Stimulated activated CD8-positive, alpha-beta memory T cell treated with anti-CD3 and anti-CD28 coated beads, Interleukin-7, amount 100 ng/mL, for 1 hour (primary cell): ENCODE data around the gene C11orf24.

Source experiments
- DNase-seq, 2 donors: peaks; one replicate each; pipeline ENCODE4 v3.0.0-alpha.2; 2020; ENCODE audit warnings: low read depth in 2 of 2

C11orf24 gene

DNA sequence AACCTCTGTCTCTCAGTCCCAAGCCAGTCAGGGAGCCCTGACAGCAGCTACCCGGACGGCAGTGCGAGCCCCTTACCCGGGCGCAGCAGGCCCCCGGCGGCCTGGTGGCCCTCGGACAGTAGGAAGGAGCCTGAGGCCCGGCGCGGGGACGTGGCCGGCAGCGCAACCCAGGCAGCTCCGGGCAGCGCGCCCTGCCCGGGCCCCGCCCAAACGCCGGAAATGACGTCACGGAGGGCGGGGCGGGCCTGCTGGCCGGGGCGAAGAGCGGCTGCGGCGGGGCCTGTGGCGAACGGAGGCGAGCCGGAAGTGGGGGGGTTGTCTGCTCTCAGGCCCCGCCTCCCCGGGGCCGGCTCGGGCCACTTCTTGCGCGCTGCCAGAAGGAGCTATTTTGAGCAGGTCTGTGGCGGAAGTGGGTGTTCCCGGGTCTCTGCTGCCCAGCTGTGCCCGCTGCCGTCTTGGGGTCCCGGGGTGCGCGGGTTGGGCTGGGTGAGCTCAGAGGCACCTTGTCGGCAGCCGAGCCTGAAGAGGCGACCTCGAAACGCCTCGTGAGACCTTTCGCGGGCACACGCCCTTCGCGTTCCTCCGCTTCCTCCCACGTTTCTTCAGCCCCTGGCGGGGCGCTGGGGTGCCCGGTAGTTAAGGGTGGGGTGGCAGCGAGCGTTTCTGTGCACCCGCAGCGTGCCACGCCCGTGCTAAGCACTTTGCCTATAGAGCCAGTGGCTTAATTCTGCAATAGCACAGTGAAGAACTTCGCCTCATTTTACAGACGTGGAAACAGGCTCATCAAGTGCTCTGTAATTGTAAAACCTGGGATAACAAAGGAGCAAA is at the start of gene C11orf24:
C11orf24 (minus strand) TSS at position 193 of the 828 bp plus-strand sequence. CDS start 8,206 bp downstream, outside the sequence.
- peak; percentile 84 to 87 for DNase-seq

DNA sequence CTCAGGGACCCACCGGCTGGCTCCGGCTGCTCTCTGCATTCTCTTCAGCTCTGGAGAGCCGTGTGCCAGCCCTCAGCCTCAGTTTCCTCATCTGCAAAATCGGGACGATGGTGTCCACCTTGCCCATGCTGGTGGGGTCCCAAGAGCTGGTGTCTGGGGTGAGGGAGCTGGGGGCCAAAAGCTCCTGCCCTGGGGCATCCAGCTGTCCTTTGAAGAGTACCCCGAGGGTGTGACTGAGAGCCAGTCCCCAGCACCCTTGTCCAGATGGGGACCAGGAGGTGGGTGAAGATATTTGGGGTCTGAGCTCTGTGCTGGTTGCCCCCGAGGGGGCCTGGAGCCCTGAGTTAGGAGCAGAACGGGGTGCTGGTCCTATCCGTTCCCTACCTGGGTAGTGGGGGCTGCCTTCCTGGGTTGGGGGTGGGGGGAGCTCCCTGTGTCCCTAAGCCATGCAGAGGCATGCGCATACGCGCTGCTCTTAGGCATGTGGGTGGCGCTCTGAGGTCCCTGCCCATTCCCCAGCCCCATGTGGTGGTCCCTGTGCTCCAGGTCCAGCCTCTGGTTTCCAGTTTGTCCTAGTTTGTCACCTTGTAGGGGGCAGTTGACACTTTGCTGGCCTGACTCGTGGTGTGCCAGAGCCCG is 45.5 kb upstream of the C11orf24 start:
- no peak for DNase-seq

DNA sequence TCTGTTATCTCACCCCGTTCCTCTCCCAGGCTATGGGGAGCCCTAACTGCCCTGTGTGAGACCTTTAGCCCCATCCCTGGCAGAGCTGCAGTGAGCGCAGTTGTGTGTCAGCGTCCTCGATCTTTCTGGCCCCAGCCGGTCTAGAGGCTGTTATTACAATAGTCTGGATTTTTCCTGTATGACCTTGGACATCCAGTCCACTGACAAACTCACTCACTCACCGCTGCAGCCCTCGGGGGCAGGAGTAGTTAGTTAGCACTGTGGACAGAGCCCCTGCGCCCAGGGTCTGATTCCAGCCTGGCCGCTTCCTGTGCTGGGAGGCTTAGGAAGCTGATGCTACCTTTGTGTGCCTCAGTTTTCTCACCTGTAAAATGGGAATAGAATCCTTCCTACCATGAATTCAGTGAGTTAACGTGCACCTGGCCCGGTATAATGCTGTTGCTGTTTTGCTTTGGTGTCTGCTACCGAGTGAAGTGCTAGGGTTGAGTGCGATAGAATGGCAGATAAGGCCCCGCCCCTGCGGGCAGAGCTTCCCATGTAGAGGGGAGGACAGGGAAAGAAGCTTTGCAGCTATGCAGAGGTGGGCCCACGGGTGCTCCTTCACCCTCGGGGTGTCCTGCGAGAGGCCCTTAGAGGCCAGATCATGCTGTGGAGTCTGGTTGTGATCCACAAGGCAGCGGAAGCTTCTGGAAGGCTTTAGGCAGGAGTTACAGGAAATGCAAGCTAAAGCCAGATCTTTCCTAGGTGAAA is 43.6 kb upstream of the C11orf24 start:
- no peak for DNase-seq

DNA sequence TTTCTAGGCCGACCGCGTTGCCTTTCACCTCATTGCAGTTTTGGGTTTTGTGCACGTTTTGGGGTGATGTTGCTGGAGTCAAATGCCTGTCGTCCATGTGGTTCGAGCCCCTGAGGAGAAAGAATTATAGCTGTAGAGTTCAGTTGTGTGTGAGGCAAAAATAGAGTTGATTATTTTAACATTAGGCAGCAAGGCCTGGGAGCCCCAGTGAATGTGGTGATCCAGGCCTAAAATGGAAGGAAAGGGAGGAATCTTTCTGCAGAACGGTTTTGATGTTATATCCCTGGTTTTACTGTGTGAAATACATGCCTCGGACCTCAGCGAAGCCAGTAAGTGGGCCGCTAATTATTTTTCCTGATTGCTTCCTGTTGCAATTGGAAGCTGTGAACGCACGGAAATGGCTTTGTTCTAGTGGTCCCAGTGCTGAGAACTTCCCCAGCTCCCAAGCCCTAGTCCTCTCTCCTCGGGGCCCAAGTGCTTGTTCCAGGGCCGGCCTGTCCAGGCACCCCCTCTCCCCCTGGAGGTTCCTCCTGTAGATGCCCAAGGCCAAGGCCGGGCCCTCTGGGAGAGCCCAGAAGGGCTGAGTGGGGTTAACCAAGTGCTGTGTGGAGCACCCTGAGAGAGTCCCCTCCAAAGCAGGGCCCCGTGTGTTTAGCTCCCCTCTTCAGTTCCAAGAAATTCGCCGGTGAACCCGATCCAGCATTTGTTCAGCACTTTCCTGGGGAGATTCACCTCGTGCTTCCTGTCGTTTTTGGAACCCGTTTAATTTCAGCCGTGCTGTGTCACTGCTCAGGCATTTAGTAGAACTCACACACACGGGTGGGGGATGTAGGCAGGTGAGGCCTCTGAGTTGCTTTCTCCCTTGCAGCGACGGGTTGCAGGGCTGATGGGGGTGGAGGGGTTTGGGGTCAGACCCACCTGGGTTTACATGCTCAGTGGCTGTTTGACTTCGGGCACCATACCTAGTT is 42.7 kb upstream of the C11orf24 start:
- no peak for DNase-seq

DNA sequence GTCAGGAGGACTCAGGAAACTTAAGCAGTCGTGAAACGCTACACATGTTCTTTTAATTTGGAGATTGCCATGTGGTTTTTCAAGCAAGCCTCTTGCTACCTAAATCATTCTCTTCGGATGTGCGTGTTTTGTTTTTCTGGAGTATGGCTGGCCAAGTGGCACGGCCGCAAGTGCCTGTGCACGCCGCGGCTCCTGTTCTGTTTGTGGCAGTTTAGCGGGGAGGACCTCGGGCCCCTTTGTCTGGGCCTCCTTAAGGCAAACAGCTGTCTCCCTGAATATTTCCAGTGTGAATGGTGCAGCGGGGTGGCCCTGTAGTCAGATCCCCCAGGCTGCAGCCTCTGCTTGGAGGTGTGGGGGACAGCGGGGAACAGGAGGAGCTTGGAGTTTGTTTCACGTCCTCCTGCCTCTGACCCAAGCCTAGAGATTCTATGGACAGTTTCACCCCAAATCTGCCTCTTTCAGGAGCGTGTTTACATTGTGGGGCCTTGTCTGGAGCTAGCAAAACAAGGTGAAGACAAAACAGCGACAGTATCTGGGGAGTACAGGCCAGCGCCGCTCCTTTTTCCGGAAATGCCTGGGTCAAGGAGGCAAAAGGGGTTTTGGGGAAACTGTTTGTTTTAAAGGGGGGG is 41.9 kb upstream of the C11orf24 start:
- DNase-seq, result no peak

DNA sequence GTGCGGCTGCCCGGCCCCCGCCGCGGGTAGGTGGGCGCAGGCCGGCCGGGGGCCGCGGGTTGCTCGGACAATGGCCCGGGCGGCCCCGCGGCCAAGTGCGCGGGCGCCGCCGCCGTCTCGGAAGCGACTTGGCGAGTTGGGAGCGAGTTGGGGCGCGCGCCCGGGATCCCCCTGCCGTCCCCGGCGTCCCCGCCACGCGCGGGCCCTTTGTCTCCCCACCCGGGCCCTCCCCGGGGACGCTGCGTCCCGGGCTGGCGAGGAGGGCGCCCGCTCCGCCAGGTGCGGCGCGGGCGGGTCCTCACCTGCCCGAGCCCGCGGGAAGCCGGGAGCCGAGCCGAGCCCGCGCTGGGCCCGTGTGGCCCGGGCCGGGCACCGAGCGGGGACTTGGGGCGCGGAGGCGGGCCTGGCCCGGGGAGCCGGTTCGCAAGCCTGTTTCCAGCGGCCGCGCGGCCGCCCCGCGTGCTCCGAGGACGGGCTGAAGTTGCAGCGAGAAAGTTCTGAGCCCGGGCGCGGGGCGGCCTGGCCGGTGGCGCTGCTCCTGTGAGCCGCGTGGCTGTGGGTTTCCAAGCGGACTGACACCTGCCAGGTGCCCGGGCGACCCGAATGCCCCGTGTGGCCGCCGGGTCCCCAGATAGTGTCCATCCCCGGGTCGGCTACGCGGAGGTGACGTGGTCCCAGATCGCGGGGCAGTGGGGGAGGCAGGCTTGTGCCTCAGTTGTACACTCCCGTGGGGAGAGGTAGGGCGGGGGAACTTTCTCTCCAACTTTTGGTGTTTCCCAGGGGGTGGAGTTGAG is 41.2 kb upstream of the C11orf24 start:
- no peak for DNase-seq

DNA sequence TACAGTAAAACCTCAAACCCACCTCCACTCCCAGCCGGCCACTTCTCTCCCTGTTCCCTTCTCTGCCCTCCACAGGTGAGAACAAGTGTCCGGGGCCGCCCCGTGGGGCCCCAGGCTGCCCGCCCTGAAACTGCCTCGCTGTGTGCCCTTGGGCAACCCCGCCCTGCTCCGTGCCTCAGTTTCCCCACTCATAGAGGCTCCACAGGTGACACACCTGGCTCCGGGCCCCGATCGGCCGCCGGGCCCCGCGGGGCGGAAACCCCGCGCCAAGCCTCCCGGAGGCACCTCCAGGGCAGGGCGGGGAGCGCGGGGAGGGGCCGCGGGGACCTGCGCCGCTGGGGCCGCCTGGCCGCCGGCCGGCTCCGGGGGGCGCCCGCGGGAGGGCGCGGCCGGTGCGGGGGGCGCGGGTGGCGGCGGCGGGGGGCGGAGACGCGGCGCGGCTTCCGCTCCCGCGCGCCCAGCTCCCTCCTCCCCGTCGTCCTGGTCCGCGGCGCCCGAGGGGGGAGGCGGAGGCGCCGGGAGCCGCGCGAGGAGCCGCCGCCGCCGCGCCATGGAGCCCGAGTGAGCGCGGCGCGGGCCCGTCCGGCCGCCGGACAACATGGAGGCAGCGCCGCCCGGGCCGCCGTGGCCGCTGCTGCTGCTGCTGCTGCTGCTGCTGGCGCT is 40.5 kb upstream of the C11orf24 start, which contains the start of gene LRP5:
LRP5 (plus strand) TSS at position 475 of the 663 bp plus-strand sequence; CDS start at position 599, 124 bp downstream.
- no peak for DNase-seq

DNA sequence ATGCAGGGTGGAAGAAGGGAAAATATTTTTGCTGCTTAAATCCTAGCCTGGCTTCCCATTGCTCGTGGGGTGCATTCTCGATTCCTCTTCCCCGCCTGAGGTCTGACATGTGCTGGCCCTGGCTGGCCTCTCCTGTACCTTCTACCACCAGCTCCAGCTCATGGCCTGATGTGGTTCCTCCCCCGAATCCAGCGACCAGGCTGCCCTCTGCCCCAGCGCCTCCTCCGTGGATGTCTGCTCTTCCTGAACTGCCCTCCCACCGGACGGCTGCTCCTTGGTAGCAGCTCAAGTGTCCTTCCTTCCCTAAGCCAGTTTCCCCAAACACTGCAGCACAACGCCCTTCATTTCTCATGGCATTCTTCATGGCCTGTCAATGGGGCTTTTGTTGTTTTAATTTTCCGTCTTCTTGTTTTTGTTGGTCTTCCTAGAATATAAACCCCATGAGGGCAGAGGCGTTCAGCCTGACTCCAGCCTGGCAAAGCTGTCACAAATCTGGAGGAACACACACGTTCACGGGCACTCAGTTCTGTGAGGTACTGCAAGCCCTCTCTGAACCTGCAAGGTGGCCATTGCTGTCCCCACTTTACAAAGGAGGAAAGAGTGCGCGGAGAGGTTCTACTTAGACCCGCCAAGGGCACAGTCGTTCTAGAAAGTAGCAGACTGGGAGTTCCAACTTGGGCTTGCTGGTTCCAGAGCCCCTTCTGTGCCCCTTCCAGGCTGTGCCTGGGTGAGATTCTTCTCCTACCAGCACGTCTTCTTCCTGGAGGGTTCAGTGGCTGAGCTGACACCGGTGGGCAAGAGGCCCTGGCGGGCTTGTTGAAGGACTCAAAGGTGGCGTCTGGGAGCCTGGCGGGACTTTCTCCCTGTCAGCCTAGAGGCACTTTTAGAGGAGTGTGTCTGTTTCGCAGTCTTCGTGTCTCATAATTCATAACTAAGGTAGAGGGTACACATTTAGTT is 39.7 kb upstream of the C11orf24 start:
- DNase-seq, result no peak

DNA sequence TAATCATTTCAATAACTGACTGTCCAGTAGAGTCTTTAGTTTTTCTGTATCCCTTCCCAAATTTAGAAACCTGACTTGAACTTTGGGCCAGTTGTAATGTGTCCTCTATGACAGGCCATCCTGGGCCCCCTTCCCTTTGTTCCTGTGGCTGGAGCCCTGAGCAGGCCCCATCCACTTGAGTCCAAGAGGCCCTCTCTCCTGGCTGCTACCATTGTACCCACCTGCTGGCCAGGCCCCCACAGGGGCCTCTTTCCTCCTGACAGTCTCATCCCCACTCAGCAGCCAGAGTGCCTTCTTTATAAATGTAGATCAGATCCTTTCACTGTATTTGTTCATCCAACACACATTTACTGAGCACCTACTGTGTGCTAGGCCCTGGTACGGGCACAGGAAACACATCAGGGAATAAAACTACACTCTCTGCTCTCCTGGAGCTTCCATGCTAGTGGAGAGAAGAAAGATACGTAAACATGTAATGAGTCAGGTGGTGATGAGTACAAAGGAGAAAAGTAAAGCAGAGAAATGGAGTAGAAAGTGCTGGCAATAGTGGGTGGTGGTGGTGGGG is 37.9 kb upstream of the C11orf24 start:
- DNase-seq, result no peak

DNA sequence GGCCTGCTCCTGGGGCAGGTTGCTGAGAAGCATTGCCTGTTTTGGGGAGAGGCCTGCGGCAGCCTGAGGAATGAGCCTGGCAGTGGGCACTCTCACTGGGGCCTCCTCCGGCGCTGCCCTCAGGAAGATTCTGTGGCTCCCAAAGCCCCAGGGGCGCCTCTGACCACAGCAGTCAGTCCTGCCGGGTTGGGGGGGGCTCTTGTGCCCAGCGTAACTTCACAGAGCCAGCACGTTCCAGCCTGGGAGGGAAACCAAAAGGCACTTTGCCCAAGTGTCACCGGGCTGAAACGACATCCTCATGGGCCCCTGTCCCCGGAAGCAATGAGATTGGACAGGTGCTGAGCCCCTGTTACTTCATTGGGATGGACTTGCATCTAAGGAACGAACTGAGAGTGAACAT is 36.3 kb upstream of the C11orf24 start:
- DNase-seq, result no peak

DNA sequence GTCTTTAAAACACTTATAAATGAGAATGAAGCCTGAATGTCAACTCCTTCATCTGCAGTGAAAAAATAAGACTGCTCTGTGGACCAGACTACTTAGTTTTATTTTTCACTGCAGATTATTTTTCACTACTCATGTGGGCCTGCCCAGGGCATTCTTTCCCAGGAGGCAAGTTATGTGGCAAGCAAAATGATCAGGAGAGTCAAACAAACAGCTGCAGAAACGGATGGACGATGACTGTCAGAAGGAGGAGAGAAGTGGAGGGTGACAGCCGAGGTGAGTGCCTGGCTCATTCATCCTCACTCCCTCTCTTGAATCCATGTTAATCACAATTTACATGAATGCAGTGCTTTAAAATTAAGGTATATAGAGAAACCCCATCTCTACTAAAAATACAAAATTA is 34.9 kb upstream of the C11orf24 start:
- no peak for DNase-seq

DNA sequence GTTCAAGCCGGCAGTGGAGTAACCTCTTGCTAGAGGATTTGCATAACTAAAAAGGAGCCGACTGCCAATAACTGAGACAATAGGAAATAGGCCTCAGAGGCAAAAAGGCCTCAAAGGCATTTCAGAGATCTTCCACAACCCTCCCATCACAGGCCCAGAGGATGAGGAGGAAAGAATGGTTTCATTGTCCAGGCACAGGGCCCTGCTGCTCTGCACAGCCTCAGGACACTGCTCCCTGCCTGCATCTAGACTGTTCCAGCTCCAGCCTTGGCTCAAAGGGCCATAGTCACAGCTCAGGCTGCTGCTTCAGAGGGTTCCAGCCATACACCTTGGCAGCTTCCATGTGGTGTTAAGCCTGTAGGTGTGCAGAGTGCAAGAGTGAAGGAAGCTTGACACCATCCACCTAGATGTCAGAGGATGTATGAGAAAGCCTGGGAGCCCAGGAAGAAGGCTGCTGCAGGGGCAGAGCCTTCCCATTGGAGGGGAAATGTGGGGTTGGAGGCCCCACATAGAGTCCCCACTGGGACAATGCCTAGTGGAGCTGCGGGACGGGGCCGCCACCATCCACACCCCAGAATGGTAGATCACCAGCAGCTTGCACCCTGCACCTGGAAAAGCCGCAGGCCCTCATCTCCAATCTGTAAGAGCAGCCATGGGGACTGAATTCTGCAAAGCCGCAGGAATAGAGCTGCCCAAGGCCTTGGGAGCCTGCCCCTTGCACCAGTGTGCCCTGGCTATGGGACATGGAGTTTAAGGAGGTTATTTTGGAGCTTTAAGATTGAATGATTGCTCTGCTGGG is 32.4 kb upstream of the C11orf24 start:
- no peak for DNase-seq

DNA sequence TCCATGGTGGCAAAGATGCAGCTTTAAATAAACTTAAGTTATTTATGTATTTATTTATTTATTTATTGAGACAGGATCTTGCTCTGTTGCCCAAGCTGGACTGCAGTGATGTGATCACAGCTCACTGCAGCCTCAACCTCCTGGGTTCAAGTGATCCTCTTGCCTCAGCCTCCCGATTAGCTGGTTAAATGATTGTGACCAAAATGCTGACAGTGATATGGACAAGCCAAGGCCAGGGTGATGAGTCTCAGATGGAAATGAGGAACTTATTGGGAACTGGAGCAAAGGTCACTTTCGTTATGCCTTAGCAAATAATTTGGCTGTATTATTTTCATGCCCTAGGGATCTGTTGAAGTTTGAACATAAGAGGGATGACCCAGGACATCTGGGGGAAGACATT is 31.3 kb upstream of the C11orf24 start:
- DNase-seq, result no peak

DNA sequence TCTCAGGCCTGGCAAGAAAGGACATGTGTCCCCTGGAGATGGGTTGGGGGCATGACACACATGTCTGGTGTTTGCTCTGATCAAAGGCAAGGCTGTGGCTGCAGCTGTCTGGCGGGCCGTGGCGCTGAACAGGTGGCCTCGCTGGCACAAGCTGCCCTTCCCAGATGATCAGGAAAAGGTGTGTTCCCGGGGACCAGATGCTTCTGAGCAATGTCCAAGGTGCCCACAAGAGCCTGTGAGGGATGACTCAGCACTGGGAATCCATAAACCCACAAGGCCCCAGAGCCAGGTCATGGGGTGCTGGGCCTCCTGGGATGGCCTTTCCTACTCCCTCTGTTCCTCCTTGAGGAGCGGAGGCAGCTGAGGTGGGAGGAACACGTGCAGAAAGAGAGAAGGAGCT is 30.9 kb upstream of the C11orf24 start:
- DNase-seq, result no peak

DNA sequence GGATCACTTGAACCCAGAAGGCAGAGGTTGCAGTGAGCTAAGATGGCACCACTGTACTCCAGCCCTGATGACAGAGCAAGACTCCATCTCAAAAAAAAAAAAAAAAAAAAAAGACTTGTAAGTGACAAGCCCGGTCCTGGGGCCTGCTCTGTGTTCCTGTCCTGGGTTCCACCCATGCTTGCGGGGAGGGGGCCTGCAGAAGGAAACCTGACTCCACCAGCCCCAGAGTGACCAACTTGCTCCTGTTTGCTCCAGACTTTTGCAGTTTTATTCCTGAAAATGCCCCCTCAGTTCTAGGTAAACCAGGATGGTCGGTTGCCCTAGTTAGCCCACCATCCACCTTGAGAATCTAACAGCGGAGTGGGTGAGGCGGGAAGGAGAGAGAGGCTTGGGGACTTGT is 30.5 kb upstream of the C11orf24 start:
- DNase-seq, result no peak

DNA sequence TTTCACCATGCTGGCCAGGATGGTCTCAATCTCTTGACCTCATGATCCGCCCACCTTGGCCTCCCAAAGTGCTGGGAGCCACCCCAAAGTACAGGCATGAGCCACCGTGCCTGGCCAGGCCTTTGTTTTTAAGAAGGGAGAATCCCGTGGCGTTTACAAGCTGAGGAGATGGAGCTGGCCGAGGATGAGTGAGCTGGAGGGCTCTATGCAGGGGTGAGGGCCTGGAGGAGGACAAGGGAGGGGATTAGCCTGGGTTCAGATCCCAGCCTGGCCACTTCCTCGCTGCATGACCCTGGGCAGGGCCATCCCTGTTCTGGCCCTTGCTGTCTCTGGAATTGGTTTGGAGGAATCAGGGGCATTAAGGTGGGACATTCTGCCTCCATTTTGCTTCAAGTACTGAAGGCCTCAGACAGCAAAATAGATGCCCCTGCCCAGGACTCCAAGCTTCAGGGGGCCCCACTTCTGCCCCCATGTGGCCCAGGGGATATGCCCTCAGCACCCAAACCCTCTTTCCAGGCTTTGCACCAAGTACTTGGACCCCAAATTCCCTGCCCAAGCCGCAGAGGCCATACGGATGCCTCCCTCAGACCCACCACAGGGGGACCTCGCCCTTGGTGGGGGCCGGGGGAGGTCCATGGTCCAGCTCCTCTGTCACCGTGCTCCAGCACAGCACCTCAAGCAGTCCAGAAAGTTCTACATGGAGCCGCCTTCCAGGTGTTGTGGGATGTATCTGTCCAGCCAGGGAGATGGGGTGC is 28.5 kb upstream of the C11orf24 start:
- DNase-seq, result no peak
